ENCODE data around the gene PRR14. TPM values are rescaled to one million over a fixed set of nuclear protein-coding genes. Genes with fewer than 3 reads are reported as not detected.

The PRR14 gene
- total and polyA plus RNA-seq, 3 experiments from 2014 or later, result 29.7 to 92.5 (median 87.5) TPM

DNA sequence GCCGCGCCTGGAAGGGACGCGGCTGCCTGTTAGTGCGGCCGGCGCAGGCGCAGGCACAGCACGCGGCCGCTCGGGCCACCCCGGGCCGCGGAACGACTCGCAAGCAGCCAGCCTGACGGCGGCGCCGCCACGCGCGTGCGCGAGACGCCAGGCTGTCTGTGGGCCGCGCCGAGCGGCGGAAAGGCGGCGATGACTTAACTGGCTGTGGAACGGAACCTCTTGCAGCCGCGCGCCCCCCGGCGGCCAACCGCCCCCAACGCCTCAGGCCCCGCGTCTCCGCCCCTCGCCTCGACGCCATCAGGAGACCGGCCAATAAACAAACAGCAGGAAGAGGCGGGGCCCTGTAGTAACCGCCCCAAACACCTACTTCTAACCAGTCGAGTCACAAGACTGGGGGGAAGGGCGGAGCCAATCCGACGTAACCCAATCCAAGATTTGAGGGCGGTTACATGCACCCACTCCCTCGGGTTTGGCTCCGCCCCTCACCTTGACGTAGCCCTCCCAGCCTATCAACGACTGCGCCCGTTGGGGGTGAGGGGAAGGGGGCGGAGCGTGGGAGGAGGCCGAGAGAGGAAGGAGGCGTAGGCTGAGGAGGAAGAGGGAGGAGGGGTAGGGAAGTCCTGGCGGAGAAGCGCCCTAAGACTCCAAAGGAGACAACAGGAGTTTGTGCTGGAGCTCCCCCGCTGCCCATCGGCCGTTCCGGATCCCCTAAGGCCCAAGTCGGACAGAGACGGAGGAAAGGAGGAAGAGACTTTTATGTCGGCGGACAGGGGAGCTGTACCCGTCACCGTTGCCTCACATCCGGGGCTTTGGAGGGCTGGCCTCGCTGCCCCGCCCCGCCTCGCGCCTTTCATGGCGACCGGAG, 7.3 kb downstream of the PRR14 start, which contains the start of gene FBRS:
Gene FBRS (plus strand): TSS at position 566 of the 865 bp plus-strand sequence. CDS start 1,088 bp downstream, outside the sequence.
- Histone ChIP-seq H3K27ac (ENCODE audit: low read depth, low read length) (peak within 1 kb of the TSS; percentile 100), H3K36me3 (ENCODE audit: insufficient read depth, low read length) (peaks cover 47% of the 10 kb centered on the region), H3K4me1 (ENCODE audit: insufficient read depth, low read length) (peaks cover 43% of the 10 kb centered on the region), H3K9me3 (ENCODE audit: low read length) (no peaks in the 10 kb centered on the region), H3K4me3 (ENCODE audit: low read length) (peak within 1 kb of the TSS; percentile 92), H3K27me3 (ENCODE audit: insufficient read depth, low read length, poor library complexity, severe bottlenecking) (no peaks in the 10 kb centered on the region)
- peaks cover 37 to 49% (median 38%) of the 10 kb centered on the region in 3 donors for H3K4me1 Mint-ChIP-seq
- peaks cover 0 to 2% (median 0%) of the 10 kb centered on the region in 5 donors for H3K9me3 Mint-ChIP-seq
- peak; percentile 100 for DNase-seq
- ChIA-PET POLR2A (interaction anchor here (0.5 to 3.3 kb wide), 27 partner anchors 8 to 1835 kb away, joined by 3 to 37 read pairs (median 4); partner anchors contain the start of genes ALDOA, ATXN2L, DCTPP1 and PHKG2), CTCF (interaction anchor here (0.6 to 4.5 kb wide), 14 partner anchors 8 to 228 kb away, joined by 3 to 37 read pairs (median 4); partner anchors contain the start of genes DCTPP1, PRR14, ZNF689 and ZNF747)
- peaks cover under 1 to 73% (median 11%) of the 10 kb centered on the region in 3 donors for H3K36me3 Mint-ChIP-seq
- H3K4me3 Mint-ChIP-seq, result peak within 1 kb of the TSS; percentile 93 to 98 (median 94)
- H3K27ac Mint-ChIP-seq, result peak within 1 kb of the TSS; percentile 98 to 100 (median 100)
- no peaks in the 10 kb centered on the region for H3K27me3 Mint-ChIP-seq

DNA sequence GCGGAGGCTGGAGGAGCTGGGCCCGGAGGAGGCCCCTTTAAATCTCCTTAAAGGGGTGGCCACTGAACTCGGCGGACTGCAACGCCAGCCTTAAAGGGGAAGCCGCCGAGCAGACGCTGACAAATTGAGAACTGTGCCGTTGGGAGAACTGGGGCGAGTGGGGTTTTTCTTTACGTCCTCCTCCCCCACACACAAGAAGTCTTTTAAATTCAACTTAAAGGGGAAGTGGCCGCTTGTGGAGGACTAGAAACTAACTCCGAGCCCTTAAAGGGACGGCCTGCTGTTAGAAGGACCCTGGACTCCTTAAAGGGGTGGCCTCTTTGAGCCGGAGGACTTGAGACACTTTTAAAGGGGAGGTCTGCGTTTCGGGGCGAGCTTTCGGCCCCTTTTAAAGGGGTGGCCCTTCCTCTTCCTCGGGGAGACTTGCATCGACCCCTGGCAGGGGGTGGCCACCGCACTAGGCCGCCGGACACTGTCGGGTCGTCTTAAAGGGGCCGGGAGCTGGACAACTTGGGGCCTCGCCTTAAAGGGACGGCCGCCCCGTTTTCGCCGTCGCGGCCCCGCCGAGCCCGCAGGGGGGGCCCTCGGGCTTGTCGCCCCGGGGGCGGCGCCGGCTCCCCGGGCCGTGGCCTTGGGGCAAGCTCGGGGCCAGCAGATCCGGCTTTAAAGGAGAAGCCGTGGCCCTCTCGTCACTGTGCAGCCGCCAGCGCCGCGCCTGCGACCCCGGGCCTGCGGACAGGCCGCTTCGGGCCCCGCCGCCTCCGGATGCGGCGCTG, 8.2 kb downstream of the PRR14 start:
- CTCF ChIA-PET, result interaction anchor here (0.6 to 4.5 kb wide), 15 partner anchors 8 to 567 kb away, joined by 3 to 37 read pairs (median 4); partner anchors contain the start of genes DCTPP1, PRR14, TBX6 and ZNF689
- H3K36me3 ChIP-seq (ENCODE audit: insufficient read depth, low read length), result peaks cover 50% of the 10 kb centered on the region

DNA sequence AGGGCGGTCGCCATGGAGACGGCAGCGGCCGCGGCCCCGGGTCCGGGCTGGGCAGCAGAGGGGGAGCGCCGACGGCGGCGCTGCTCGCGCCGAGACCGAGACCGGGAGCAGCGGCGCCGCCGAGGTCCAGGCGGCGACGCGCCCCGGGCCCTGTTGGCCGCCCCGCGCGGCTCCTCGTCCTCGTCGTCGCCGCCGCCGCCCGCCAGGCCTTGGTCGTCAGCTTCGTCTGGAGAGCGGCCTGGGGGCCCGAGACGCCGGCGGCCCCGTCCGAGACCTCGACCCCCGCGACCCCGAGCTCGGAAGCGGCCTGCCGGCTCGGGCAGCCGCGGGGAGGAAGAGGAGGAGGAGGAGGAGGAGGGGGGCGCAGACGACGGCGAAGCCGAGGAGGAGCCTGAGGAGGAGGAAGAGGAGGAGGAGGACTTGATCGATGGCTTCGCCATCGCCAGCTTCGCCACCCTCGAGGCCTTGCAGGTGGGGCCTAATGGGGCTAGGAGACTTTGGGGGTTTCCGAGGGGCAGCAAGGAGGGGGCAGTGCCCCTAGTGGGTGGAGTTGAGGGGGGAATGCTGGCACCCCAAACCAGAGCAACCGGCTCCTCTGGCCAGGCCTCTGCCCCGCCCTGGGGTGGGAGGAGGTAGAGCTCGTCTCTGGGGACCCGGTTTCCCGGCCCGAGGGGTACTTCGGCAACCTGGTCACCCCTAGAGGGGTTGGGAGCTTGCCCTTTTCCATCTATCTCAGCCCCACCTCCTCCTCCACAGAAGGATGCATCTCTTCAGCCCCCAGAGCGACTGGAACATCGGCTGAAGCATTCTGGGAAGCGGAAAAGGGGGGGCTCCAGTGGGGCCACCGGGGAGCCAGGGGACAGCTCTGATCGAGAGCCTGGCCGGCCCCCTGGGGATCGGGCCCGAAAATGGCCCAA, 9.0 kb downstream of the PRR14 start:
- H3K36me3 Mint-ChIP-seq, result peaks cover 8 to 70% (median 16%) of the 10 kb centered on the region in 3 donors
- Histone ChIP-seq H3K4me3 (ENCODE audit: low read length) (peak overlapping the region; percentile 92), H3K4me1 (ENCODE audit: insufficient read depth, low read length) (peaks cover 52% of the 10 kb centered on the region), H3K36me3 (ENCODE audit: insufficient read depth, low read length) (peaks cover 46% of the 10 kb centered on the region), H3K9me3 (ENCODE audit: low read length) (no peaks in the 10 kb centered on the region), H3K27ac (ENCODE audit: low read depth, low read length) (peak overlapping the region; percentile 100), H3K27me3 (ENCODE audit: insufficient read depth, low read length, poor library complexity, severe bottlenecking) (no peaks in the 10 kb centered on the region)
- H3K27ac Mint-ChIP-seq, result peak overlapping the region; percentile 85 to 98 (median 96)
- H3K4me3 Mint-ChIP-seq, result peak overlapping the region; percentile 85 to 96 (median 92)
- DNase-seq, result peak; percentile 37 to 77 (median 55)
- POLR2A ChIA-PET, result interaction anchor here (0.6 to 3.3 kb wide), 16 partner anchors 9 to 264 kb away, joined by 3 to 37 read pairs (median 5); partner anchors contain the start of genes DCTPP1, PHKG2, PRR14 and SRCAP
- H3K27me3 Mint-ChIP-seq, result no peaks in the 10 kb centered on the region
- H3K9me3 Mint-ChIP-seq, result peaks cover 0 to 2% (median 0%) of the 10 kb centered on the region in 5 donors
- CTCF ChIA-PET, result interaction anchor here (1.2 to 4.5 kb wide), 9 partner anchors 9 to 568 kb away, joined by 3 to 37 read pairs (median 9); partner anchors contain the start of genes PRR14, TBX6, ZNF689 and ZNF747
- H3K4me1 Mint-ChIP-seq, result peaks cover 44 to 56% (median 46%) of the 10 kb centered on the region in 3 donors

More for the DNA sequence above, 8.2 kb downstream of the PRR14 start:
- Mint-ChIP-seq H3K4me1 (peaks cover 44 to 56% (median 46%) of the 10 kb centered on the region in 3 donors), H3K27me3 (no peaks in the 10 kb centered on the region), H3K9me3 (peaks cover 0 to 2% (median 0%) of the 10 kb centered on the region in 5 donors), H3K27ac (peak overlapping the region; percentile 98 to 100 (median 100)), H3K4me3 (peak overlapping the region; percentile 93 to 98 (median 94)), H3K36me3 (peaks cover 8 to 75% (median 16%) of the 10 kb centered on the region in 3 donors)
- POLR2A ChIA-PET, result interaction anchor here (0.5 to 3.3 kb wide), 31 partner anchors 9 to 1836 kb away, joined by 3 to 37 read pairs (median 4); partner anchors contain the start of genes ALDOA, ATXN2L, DCTPP1 and PHKG2
- no peaks in the 10 kb centered on the region for H3K9me3 ChIP-seq (ENCODE audit: low read length)
- peaks cover 52% of the 10 kb centered on the region for H3K4me1 ChIP-seq (ENCODE audit: insufficient read depth, low read length)
- H3K27me3 ChIP-seq (ENCODE audit: insufficient read depth, low read length, poor library complexity, severe bottlenecking), result no peaks in the 10 kb centered on the region
- peak overlapping the region; percentile 100 for H3K27ac ChIP-seq (ENCODE audit: low read depth, low read length)
- DNase-seq, result peak in 1 of 5 donors; percentile 56
- H3K4me3 ChIP-seq (ENCODE audit: low read length), result peak overlapping the region; percentile 92

DNA sequence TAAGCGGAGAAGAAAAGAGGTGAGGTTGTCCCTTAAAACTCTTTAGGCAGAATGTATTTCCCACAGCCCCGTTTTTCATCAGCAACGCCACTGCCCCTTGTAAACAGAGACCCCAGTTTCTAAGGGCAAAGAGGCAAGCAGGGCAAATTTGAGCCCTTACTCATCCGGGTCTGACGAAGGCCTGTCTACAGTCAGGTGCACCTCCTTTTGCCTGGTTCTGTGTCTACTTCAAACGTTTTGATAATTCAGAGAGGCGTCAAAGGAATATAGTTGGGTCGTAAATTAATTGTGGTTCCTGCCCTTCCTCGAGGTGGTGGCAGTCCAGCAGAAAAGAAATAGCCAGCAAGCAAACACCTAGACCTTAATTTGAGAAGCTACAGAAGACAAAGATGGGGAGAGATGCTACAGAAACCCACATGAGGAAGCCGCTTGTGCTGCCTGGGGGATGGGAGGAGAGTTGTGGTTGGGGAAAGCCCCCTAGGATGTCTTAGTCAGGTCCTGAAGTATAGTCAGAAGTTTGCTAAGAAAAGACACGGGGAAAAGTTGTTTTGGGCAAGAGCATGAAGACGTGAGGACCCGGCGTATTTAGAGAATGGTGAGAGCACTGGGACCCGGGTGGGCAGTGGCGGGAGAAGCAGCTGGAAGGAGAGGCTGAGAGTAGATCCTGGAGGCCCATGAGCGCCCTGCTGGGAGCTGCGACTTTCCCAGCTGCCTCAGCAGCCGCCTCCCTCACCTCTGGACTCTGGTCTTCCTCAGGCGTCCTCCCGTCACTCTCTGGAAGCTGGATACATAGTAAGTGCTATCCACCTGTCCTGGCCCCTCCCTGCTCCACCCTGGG, 9.9 kb downstream of the PRR14 start:
- ChIA-PET CTCF (interaction anchor here (0.8 to 4.5 kb wide), 9 partner anchors 10 to 569 kb away, joined by 3 to 37 read pairs (median 9); partner anchors contain the start of genes PRR14, TBX6, ZNF689 and ZNF747), POLR2A (interaction anchor here (0.6 to 2.9 kb wide), 7 partner anchors 8 to 799 kb away, joined by 3 to 37 read pairs (median 4); partner anchors contain the start of genes ARMC5, PRR14 and ZNF747)
- Histone ChIP-seq H3K36me3 (ENCODE audit: insufficient read depth, low read length) (peaks cover 43% of the 10 kb centered on the region), H3K27ac (ENCODE audit: low read depth, low read length) (peak overlapping the region; percentile 100), H3K9me3 (ENCODE audit: low read length) (no peaks in the 10 kb centered on the region), H3K4me3 (ENCODE audit: low read length) (peak overlapping the region; percentile 72), H3K27me3 (ENCODE audit: insufficient read depth, low read length, poor library complexity, severe bottlenecking) (no peaks in the 10 kb centered on the region), H3K4me1 (ENCODE audit: insufficient read depth, low read length) (peaks cover 52% of the 10 kb centered on the region)
- Mint-ChIP-seq H3K9me3 (peaks cover 0 to 2% (median 0%) of the 10 kb centered on the region in 5 donors), H3K27me3 (no peaks in the 10 kb centered on the region), H3K4me1 (peaks cover 44 to 65% (median 46%) of the 10 kb centered on the region in 3 donors), H3K27ac (peak overlapping the region; percentile 85 to 99 (median 96)), H3K4me3 (peak overlapping the region; percentile 85 to 96 (median 92)), H3K36me3 (peaks cover 12 to 70% (median 20%) of the 10 kb centered on the region in 3 donors)
- DNase-seq, result peak; percentile 61 to 88 (median 73)

DNA sequence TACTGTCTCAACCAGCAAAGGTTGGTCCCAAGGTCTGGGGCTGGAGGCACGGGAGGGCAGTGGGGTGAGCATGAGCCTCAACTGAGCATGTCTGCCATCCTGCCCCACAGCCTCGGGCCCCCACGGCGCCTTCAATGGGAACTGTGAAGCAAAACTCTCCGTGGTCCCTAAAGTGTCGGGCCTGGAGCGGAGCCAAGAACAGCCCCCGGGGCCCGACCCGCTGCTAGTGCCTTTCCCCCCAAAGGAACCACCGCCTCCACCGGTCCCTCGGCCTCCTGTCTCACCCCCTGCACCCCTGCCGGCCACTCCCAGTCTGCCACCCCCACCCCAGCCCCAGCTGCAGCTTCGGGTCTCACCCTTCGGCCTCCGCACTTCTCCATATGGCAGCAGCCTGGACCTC, 11.7 kb downstream of the PRR14 start:
- Mint-ChIP-seq H3K36me3 (peaks cover 12 to 77% (median 16%) of the 10 kb centered on the region in 3 donors), H3K9me3 (peaks cover 0 to 2% (median 0%) of the 10 kb centered on the region in 5 donors), H3K4me3 (peak overlapping the region in 5 of 7 donors; percentile 57 to 94 (median 91)), H3K4me1 (peaks cover 34 to 56% (median 37%) of the 10 kb centered on the region in 3 donors), H3K27ac (peak overlapping the region in 4 of 8 donors; percentile 38 to 97 (median 94)), H3K27me3 (no peaks in the 10 kb centered on the region)
- POLR2A ChIA-PET, result no interaction called here
- no peak for DNase-seq
- CTCF ChIA-PET, result interaction anchor here (2.9 to 4.5 kb wide), 2 partner anchors 12 to 28 kb away, joined by 9 to 24 read pairs; partner anchors contain the start of gene PRR14
- no peak overlapping the region for H3K4me3 ChIP-seq (ENCODE audit: low read length)
- no peaks in the 10 kb centered on the region for H3K27me3 ChIP-seq (ENCODE audit: insufficient read depth, low read length, poor library complexity, severe bottlenecking)
- peaks cover 51% of the 10 kb centered on the region for H3K36me3 ChIP-seq (ENCODE audit: insufficient read depth, low read length)
- no peak overlapping the region for H3K27ac ChIP-seq (ENCODE audit: low read depth, low read length)
- H3K9me3 ChIP-seq (ENCODE audit: low read length), result no peaks in the 10 kb centered on the region
- H3K4me1 ChIP-seq (ENCODE audit: insufficient read depth, low read length), result peaks cover 43% of the 10 kb centered on the region

DNA sequence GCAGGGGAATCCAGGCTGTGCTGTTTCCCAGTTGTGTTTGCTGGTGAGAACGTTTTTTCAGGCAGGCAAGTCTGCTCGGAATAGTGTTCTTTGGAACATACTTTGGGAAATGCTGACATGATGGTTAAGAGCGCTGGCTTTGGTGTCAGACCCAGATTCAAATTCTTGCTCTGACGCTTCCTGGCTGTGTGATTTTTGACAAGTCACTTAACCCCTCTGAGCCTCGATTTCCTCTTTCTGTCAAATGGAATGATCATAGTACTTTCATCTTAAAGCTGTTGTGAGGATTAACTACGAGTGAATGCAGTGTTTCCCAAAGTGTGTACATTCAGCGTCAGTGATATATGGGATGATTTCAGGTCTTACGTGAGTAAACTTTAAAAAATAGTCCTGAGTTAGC, 12.3 kb downstream of the PRR14 start:
- peak overlapping the region in 4 of 7 donors; percentile 14 to 46 (median 36) for H3K4me3 Mint-ChIP-seq
- no peak overlapping the region for H3K4me3 ChIP-seq (ENCODE audit: low read length)

More for the DNA sequence above, 12.3 kb downstream of the PRR14 start:
- CTCF ChIA-PET, result interaction anchor here (0.7 kb wide), 1 partner anchor 12 kb away, joined by 3 read pairs; the partner anchor contains the start of gene PRR14
- no peak overlapping the region for H3K27ac ChIP-seq (ENCODE audit: low read depth, low read length)
- Mint-ChIP-seq H3K4me1 (peaks cover 35 to 59% (median 38%) of the 10 kb centered on the region in 3 donors), H3K27me3 (no peaks in the 10 kb centered on the region), H3K9me3 (peaks cover 0 to 1% (median 0%) of the 10 kb centered on the region in 5 donors), H3K36me3 (peaks cover 17 to 82% (median 19%) of the 10 kb centered on the region in 3 donors), H3K27ac (peak overlapping the region in 3 of 8 donors; percentile 3 to 88 (median 86))
- H3K9me3 ChIP-seq (ENCODE audit: low read length), result no peaks in the 10 kb centered on the region
- H3K4me1 ChIP-seq (ENCODE audit: insufficient read depth, low read length), result peaks cover 40% of the 10 kb centered on the region
- no peak for DNase-seq
- POLR2A ChIA-PET, result interaction anchor here (0.7 kb wide), 1 partner anchor 103 kb away, joined by 3 read pairs; no protein-coding TSS in a partner anchor
- H3K36me3 ChIP-seq (ENCODE audit: insufficient read depth, low read length), result peaks cover 56% of the 10 kb centered on the region
- no peaks in the 10 kb centered on the region for H3K27me3 ChIP-seq (ENCODE audit: insufficient read depth, low read length, poor library complexity, severe bottlenecking)
